IPS-18a (cell line): Measurements from ENCODE around the gene SLC2A2.
"Not testable (repeated sequence)": the region's sequence is repeated elsewhere in the genome, so short reads cannot be mapped to it uniquely, and the experiment has no call there.

Experiments used
- H3K27ac ChIP-seq: one replicate; pipeline ENCODE4 v1.5.1; 2013; ENCODE audit warnings: low read length
- H3K27me3 ChIP-seq: one replicate; pipeline ENCODE4 v1.6.1; 2013; ENCODE audit warnings: mild to moderate bottlenecking, low read length; ENCODE audit not compliant: control insufficient read depth, insufficient read depth
- H3K36me3 ChIP-seq: one replicate; pipeline ENCODE4 v1.6.1; 2013; ENCODE audit warnings: low read depth, low read length; ENCODE audit not compliant: control insufficient read depth
- H3K4me1 ChIP-seq: one replicate; pipeline ENCODE4 v1.6.1; 2013; ENCODE audit warnings: low read depth, low read length; ENCODE audit not compliant: control insufficient read depth
- H3K4me3 ChIP-seq: one replicate; pipeline ENCODE4 v1.5.1; 2013; ENCODE audit warnings: low read length
- H3K9ac ChIP-seq: one replicate; pipeline ENCODE4 v1.6.1; 2013; ENCODE audit warnings: mild to moderate bottlenecking, low read length, moderate library complexity
- H3K9me3 ChIP-seq: one replicate; pipeline ENCODE4 v1.6.1; 2013; ENCODE audit warnings: low read depth, low read length; ENCODE audit not compliant: control insufficient read depth

The SLC2A2 gene

GRCh38 chr3:170976190-170976519 lies 50.4 kb downstream of the SLC2A2 start:
- no peaks in the 10 kb centered on the region for H3K36me3 ChIP-seq
- no peak overlapping the region for H3K27ac ChIP-seq
- no peaks in the 10 kb centered on the region for H3K9me3 ChIP-seq

GRCh38 chr3:170975283-170976189 lies 51.0 kb downstream of the SLC2A2 start:
- no peaks in the 10 kb centered on the region for H3K9me3 ChIP-seq
- no peaks in the 10 kb centered on the region for H3K36me3 ChIP-seq
- H3K4me1 ChIP-seq = peaks cover 5% of the 10 kb centered on the region

More at GRCh38 chr3:170976190-170976519, 50.4 kb downstream of the SLC2A2 start:
- H3K9ac ChIP-seq = no peak overlapping the region
- H3K4me3 ChIP-seq = no peak overlapping the region
- peaks cover 5% of the 10 kb centered on the region for H3K4me1 ChIP-seq
- H3K27me3 ChIP-seq = no peaks in the 10 kb centered on the region

DNA sequence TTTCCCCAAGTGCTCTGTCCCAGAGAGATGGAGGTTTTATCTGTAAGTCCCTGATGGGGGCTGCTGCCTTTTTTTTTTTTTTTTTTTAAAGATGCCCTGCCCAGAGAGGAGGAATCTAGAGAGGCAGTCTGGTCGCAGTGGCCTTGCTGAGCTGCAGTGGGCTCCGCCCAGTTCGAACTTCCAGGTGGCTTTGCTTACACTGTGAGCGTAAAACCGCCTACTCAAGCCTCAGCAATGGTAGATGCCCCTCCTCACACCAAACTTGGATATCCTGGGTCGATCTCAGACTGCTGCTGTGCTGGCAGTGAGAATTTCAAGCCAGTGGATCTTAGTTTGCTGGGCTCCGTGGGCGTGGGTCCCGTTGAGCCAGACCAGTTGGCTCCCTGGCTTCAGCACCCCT lies 51.6 kb downstream of the SLC2A2 start:
- peaks cover 5% of the 10 kb centered on the region for H3K4me1 ChIP-seq
- H3K4me3 ChIP-seq = no peak overlapping the region
- no peak overlapping the region for H3K27ac ChIP-seq
- H3K36me3 ChIP-seq = no peaks in the 10 kb centered on the region
- H3K9me3 ChIP-seq = no peaks in the 10 kb centered on the region
- no peak overlapping the region for H3K9ac ChIP-seq
- H3K27me3 ChIP-seq = no peaks in the 10 kb centered on the region

More at GRCh38 chr3:170975283-170976189, 51.0 kb downstream of the SLC2A2 start:
- H3K27ac ChIP-seq = no peak overlapping the region
- H3K4me3 ChIP-seq = no peak overlapping the region
- no peak overlapping the region for H3K9ac ChIP-seq
- no peaks in the 10 kb centered on the region for H3K27me3 ChIP-seq

- not testable (repeated sequence) for H3K27ac ChIP-seq, H3K9me3 ChIP-seq, H3K9ac ChIP-seq, H3K4me1 ChIP-seq, H3K36me3 ChIP-seq, H3K4me3 ChIP-seq, H3K27me3 ChIP-seq
Observed at GRCh38 chr3:170972917-170973316, 53.6 kb downstream of the SLC2A2 start.

DNA sequence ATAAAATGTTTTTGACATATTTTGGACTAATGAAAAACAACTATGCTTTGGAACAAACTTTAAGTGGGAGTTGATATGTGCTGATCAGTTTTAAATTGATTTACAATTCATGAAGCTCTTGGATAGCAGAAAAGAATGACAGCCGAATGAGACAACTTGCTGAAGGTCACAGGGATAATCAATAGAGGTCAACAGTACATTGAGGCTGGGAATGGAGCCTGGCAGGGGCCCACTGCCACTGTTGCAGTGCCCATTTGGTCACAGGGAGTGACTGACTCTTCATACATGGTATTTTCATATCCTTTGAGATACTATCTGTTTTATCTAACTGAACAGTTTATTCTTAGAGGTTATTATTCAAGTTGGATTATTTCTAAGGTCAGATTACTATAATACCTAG lies 59.4 kb downstream of the SLC2A2 start:
- no peaks in the 10 kb centered on the region for H3K27me3 ChIP-seq
- H3K9me3 ChIP-seq = no peaks in the 10 kb centered on the region
- H3K9ac ChIP-seq = no peak overlapping the region
- H3K36me3 ChIP-seq = no peaks in the 10 kb centered on the region
- no peaks in the 10 kb centered on the region for H3K4me1 ChIP-seq
- no peak overlapping the region for H3K4me3 ChIP-seq
- H3K27ac ChIP-seq = no peak overlapping the region

GRCh38 chr3:170966495-170966894 lies 60.0 kb downstream of the SLC2A2 start:
- no peaks in the 10 kb centered on the region for H3K9me3 ChIP-seq
- no peaks in the 10 kb centered on the region for H3K27me3 ChIP-seq
- no peak overlapping the region for H3K4me3 ChIP-seq
- H3K36me3 ChIP-seq = no peaks in the 10 kb centered on the region
- H3K27ac ChIP-seq = no peak overlapping the region
- H3K4me1 ChIP-seq = no peaks in the 10 kb centered on the region
- H3K9ac ChIP-seq = no peak overlapping the region

DNA sequence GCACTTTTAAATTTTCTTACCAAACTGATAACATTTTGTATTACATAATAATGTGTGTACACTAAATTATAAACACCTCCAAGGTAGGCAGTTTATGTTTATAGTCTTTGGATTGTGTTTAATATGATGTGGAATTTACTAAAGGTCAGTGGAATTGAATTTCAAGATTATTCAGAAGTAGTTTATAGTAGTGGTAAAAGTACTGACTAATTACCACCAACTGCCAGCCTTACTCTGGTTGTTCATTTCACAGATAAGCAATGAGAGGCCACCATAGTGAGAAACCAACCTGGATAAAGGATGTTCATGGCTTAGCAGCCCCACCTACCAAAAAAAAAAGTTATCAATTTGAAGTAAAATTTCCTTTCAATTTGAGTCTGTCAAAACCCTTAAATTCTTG lies 64.1 kb downstream of the SLC2A2 start:
- H3K27me3 ChIP-seq = no peaks in the 10 kb centered on the region
- H3K9me3 ChIP-seq = no peaks in the 10 kb centered on the region
- H3K4me3 ChIP-seq = no peak overlapping the region
- no peaks in the 10 kb centered on the region for H3K36me3 ChIP-seq
- no peaks in the 10 kb centered on the region for H3K4me1 ChIP-seq
- H3K27ac ChIP-seq = no peak overlapping the region
- H3K9ac ChIP-seq = no peak overlapping the region

DNA sequence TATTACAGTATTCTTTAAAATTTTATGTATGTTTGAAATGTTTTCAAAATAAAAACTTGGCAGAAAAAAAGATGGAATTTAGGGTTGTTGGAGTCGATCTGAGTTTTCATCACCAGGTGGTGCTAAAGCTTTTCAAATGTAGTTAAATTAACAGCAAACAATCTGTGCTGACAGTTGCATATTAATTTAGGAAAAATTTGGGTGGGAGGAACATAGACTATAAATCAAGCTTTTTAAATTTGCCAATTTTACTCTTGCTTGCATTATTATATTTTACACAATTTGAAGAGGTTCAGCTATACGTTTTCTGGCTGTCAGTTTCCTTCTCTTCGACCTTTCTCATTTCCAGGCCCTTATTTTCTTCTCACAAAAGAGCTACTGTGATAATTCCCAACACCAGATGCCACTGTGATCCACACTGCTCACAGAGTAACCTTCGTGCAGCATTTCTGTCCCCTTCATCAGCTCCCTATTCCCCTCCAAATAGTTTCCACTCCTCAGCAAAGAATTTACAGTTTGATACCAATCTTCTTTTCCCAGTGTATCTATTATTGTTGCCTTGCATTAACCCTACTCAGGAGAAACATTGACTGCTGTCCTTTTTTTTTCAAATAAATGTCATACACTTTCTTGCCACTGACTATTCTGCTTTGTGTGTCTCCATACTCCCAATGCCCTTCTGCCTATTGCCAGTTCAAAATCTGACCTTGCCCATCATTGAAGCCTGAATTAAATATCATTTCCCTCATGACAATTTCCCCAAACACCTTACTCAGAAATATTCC lies 64.7 kb downstream of the SLC2A2 start:
- H3K36me3 ChIP-seq = no peaks in the 10 kb centered on the region
- no peaks in the 10 kb centered on the region for H3K27me3 ChIP-seq
- H3K9me3 ChIP-seq = no peaks in the 10 kb centered on the region
- no peak overlapping the region for H3K4me3 ChIP-seq
- H3K4me1 ChIP-seq = no peaks in the 10 kb centered on the region
- H3K9ac ChIP-seq = no peak overlapping the region
- no peak overlapping the region for H3K27ac ChIP-seq

GRCh38 chr3:170959457-170959856 lies 67.1 kb downstream of the SLC2A2 start:
- Histone ChIP-seq H3K9ac (no peak overlapping the region), H3K27ac (no peak overlapping the region), H3K9me3 (no peaks in the 10 kb centered on the region), H3K4me1 (no peaks in the 10 kb centered on the region), H3K4me3 (no peak overlapping the region), H3K27me3 (no peaks in the 10 kb centered on the region), H3K36me3 (no peaks in the 10 kb centered on the region)

- H3K36me3 ChIP-seq = no peaks in the 10 kb centered on the region
- H3K9ac ChIP-seq = no peak overlapping the region
- H3K4me3 ChIP-seq = no peak overlapping the region
- peaks cover 3% of the 10 kb centered on the region for H3K4me1 ChIP-seq
- H3K27me3 ChIP-seq = no peaks in the 10 kb centered on the region
- no peaks in the 10 kb centered on the region for H3K9me3 ChIP-seq
- no peak overlapping the region for H3K27ac ChIP-seq
Observed at GRCh38 chr3:170956647-170957046, 69.9 kb downstream of the SLC2A2 start.

DNA sequence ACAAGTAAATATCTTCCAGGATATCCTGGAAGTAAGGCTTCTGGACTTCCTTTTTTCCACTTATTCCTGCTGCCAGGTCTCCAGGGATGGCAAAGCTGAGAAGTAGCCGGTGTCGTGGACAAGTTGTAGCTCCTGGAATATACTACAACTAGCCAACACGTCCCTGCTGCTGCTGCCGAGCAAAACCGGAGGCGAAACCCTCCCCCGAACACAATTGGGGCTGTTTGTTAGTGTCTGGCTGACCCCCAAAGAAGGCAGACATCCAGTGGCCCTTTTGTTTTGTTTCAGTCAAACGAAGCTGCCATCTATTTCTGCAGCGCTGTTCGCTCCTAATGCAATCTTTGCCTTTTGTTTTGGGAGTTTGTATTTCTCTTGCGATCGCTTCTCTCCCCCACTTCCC lies 72.8 kb downstream of the SLC2A2 start:
- Histone ChIP-seq H3K27ac (no peak overlapping the region), H3K9ac (no peak overlapping the region), H3K9me3 (no peaks in the 10 kb centered on the region), H3K4me3 (no peak overlapping the region), H3K36me3 (no peaks in the 10 kb centered on the region), H3K4me1 (peaks cover 3% of the 10 kb centered on the region), H3K27me3 (no peaks in the 10 kb centered on the region)
